Ovary (tissue), 3 donors: Measurements from ENCODE around the gene ARHGAP9.

ENCODE experiments used
- CTCF ChIP-seq, 3 donors: fragments of 450-650 bp in 2 of 3; fragments of 200-600 bp in 1 of 3; IDR thresholded peaks; one replicate each; pipeline versions ENCODE4 v1.5.1 to v1.8.0; 2016 to 2022; ENCODE audit warnings: antibody characterized with exemption in 3 of 3, mild to moderate bottlenecking in 1 of 3
- EP300 ChIP-seq: sonication (generic); formaldehyde crosslinking; IDR thresholded peaks from one replicate; pipeline ENCODE4 v1.6.1; 2017; ENCODE audit warnings: antibody characterized with exemption
- POLR2A ChIP-seq: fragments of 450-650 bp; IDR thresholded peaks from one replicate; pipeline ENCODE4 v1.6.1; 2017; ENCODE audit warnings: antibody characterized with exemption, mild to moderate bottlenecking, moderate library complexity
- donor health status: DM: no; HTN: no; CAD: no.

- TF ChIP-seq CTCF (IDR thresholded peaks at IDR 0.05) (no peak), POLR2A (no peak), EP300 (no peak)
Observed at GRCh38 chr12:57429473-57430111, 50.1 kb downstream of the ARHGAP9 start.
